GM12875 (cell line): Measurements from ENCODE around the gene PHF2.

ENCODE experiments used
- H3K4me3 ChIP-seq: one replicate; pipeline ENCODE4 v1.5.1; 2011; ENCODE audit warnings: low read depth, low read length, control low read depth
- CTCF ChIP-seq: IDR thresholded peaks from 2 replicates; pipeline ENCODE4 v1.5.1; 2011; ENCODE audit warnings: low read depth, mild to moderate bottlenecking, control low read depth, inconsistent platforms, low read length, moderate library complexity, borderline replicate concordance; ENCODE audit not compliant: insufficient read depth

PHF2 gene

GRCh38 chr9:93600504-93600903 is 24.1 kb downstream of the PHF2 start:
- no peak for TF ChIP-seq CTCF
- no peak overlapping the region for H3K4me3 ChIP-seq

DNA sequence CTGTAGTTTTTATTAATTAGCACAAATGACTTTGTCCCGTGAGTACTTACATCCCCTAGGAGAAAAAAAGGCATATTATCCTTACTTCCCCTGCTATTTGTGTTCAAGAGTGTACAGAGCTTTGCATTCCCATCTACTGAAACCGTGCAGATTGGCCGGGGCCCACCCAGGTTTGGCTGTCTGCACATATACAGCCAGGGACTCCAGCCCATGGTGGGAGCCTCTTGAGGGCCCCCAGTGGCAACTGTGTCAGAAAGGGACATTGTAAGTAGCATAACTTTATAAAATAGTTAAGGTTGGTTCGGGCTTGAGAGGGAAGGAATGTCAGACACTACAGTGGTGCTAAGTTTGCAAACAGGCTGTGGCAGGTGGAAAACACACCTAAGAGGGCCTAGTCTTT is 24.7 kb downstream of the PHF2 start:
- no peak for TF ChIP-seq CTCF
- H3K4me3 ChIP-seq = no peak overlapping the region

GRCh38 chr9:93601666-93602065 is 25.3 kb downstream of the PHF2 start:
- no peak overlapping the region for H3K4me3 ChIP-seq
- TF ChIP-seq CTCF = no peak

DNA sequence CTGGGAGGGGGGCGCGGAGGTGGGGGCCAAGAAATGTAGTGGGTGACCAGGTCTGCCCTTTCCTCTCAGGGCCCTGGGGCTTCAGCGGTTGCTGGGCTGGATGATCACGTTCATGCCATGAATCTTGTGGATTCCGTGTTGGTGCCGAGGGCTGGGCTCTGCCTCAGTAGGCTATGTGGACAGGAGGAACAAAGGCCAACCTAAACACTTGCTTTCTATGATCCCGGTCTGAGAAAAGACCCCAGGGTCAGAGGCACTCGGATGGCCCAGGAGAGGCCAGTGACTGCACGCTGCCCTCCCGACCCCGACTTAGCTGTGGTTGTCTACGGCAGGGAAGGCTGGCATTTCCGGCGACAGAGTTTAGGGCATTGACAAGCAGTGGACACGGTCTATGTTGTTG is 26.6 kb downstream of the PHF2 start:
- no peak overlapping the region for H3K4me3 ChIP-seq
- TF ChIP-seq CTCF = no peak

GRCh38 chr9:93603906-93604326 is 27.5 kb downstream of the PHF2 start:
- TF ChIP-seq CTCF = no peak

DNA sequence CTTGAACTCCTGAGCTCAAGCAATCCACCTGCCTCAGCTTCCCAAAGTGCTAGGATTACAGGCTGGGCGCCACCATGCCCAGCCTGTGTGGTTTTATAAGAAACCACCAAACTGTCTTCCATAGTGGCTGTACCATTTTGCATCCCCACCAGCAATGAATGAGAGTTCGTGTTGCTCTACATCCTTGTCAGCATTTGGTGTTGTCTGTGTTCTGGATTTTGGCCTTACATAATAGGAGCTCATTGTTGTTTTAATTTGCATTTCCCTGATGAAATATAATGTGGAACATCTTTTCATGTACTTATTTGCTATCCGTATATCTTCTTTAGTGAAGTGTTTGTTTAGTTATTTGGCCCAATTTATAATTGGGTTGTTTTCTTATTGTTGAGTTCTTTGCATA is 29.8 kb downstream of the PHF2 start:
- TF ChIP-seq CTCF = no peak
- H3K4me3 ChIP-seq = no peak overlapping the region

More at GRCh38 chr9:93603906-93604326, 27.5 kb downstream of the PHF2 start:
- H3K4me3 ChIP-seq = no peak overlapping the region

DNA sequence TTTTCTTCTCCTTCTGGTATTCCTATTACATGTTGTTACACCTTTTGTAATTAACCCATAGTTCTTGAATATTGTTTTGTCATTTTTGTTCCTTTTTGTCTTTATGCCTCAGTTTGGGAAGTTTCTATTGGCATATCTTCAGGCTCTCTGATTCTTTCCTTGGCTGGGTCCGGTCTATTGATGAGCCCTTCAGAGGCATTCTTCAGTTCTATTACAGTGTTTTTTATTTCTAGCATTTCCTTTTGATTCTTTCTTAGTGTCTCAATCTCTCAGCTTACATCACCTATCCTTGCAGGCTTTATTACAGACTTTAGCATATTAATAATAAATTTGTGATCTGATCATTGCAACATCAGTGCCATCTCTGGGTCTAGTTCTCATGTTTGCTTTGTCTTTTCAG is 33.8 kb downstream of the PHF2 start:
- H3K4me3 ChIP-seq = no peak overlapping the region
- TF ChIP-seq CTCF = no peak
